ENCODE results near the gene SLCO3A1.

SLCO3A1 gene

GRCh38 chr15:91966194-91966552, 112.7 kb downstream of the SLCO3A1 start:
- no peak for DNase-seq (ENCODE audit: low spot score)
- in situ Hi-C loops (cut with MboI; ENCODE audit: low pct_unique_long_range_greater_than_20kb, low sequenced_read_pairs, unreplicated experiment) = no loop called here
- no peak for TF ChIP-seq CTCF (IDR thresholded peaks at IDR 0.05; ENCODE audit: extremely low read depth, insufficient read depth, missing control alignments)

GRCh38 chr15:91967935-91968606, 114.6 kb downstream of the SLCO3A1 start:
- in situ Hi-C loops (cut with MboI; ENCODE audit: low pct_unique_long_range_greater_than_20kb, low sequenced_read_pairs, unreplicated experiment) = no loop called here
- DNase-seq (ENCODE audit: low spot score) = no peak
- TF ChIP-seq CTCF (IDR thresholded peaks at IDR 0.05; ENCODE audit: extremely low read depth, insufficient read depth, missing control alignments) = no peak

GRCh38 chr15:91968610-91969009, 115.1 kb downstream of the SLCO3A1 start:
- in situ Hi-C loops (cut with MboI; ENCODE audit: low pct_unique_long_range_greater_than_20kb, low sequenced_read_pairs, unreplicated experiment) = no loop called here
- no peak for TF ChIP-seq CTCF (IDR thresholded peaks at IDR 0.05; ENCODE audit: extremely low read depth, insufficient read depth, missing control alignments)
- DNase-seq (ENCODE audit: low spot score) = no peak

GRCh38 chr15:91970142-91970541, 116.6 kb downstream of the SLCO3A1 start:
- DNase-seq (ENCODE audit: low spot score) = no peak
- TF ChIP-seq CTCF (IDR thresholded peaks at IDR 0.05; ENCODE audit: extremely low read depth, insufficient read depth, missing control alignments) = no peak
- in situ Hi-C loops (cut with MboI; ENCODE audit: low pct_unique_long_range_greater_than_20kb, low sequenced_read_pairs, unreplicated experiment) = no loop called here

GRCh38 chr15:91973481-91973880, 120.0 kb downstream of the SLCO3A1 start:
- in situ Hi-C loops (cut with MboI; ENCODE audit: low pct_unique_long_range_greater_than_20kb, low sequenced_read_pairs, unreplicated experiment) = no loop called here
- TF ChIP-seq CTCF (IDR thresholded peaks at IDR 0.05; ENCODE audit: extremely low read depth, insufficient read depth, missing control alignments) = no peak
- no peak for DNase-seq (ENCODE audit: low spot score)

- no peak for TF ChIP-seq CTCF (IDR thresholded peaks at IDR 0.05; ENCODE audit: extremely low read depth, insufficient read depth, missing control alignments)
- DNase-seq (ENCODE audit: low spot score) = no peak
- in situ Hi-C loops (cut with MboI; ENCODE audit: low pct_unique_long_range_greater_than_20kb, low sequenced_read_pairs, unreplicated experiment) = no loop called here
These were observed 120.8 kb downstream of the SLCO3A1 start for GRCh38 chr15:91974321-91974720.

Data from GM13977 (cell line).